Measurements from ENCODE around the gene AURKA.

The AURKA gene

DNA sequence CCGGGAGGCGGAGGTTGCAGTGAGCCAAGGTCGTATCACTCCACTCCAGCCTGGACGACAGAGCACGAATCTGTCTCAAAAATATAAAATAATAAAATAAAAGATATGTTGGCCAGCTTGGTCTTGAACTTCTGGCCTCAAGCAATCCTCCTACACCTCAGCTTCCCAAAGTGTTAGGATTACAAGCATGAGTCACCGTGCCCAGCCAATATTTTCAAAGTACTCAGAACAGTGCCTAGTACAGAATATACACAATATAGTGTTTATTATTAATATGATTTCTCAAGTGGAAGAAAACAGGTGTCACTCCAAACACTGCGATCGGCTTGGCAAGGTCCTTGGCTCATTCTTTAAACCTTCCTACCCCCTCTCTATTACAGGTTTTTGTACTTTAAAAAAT, 30.1 kb downstream of the AURKA start:
- H3K4me2 ChIP-seq (ENCODE audit: low read depth, low read length, poor library complexity, severe bottlenecking): no peak overlapping the region
- H3K9me3 ChIP-seq (ENCODE audit: insufficient read depth, low read length): no peaks in the 10 kb centered on the region
- no peak overlapping the region for H2AFZ ChIP-seq (ENCODE audit: low read depth, low read length, severe bottlenecking)
- H4K20me1 ChIP-seq (ENCODE audit: low read depth, low read length): no peaks in the 10 kb centered on the region
- no peaks in the 10 kb centered on the region for H3K27me3 ChIP-seq (ENCODE audit: low read length)
- H3K4me3 ChIP-seq (ENCODE audit: insufficient read depth, low read length, poor library complexity, severe bottlenecking): no peak overlapping the region
- H3K79me2 ChIP-seq (ENCODE audit: insufficient read depth, low read length): no peaks in the 10 kb centered on the region
- H3K27ac ChIP-seq (ENCODE audit: low read depth, low read length): no peak overlapping the region
- no peaks in the 10 kb centered on the region for H3K36me3 ChIP-seq (ENCODE audit: low read length)
- no peaks in the 10 kb centered on the region for H3F3A ChIP-seq (ENCODE audit: insufficient read depth)
- H3K9ac ChIP-seq (ENCODE audit: low read length): no peak overlapping the region
- no peaks in the 10 kb centered on the region for H3K9me2 ChIP-seq (replicated peaks; ENCODE audit: insufficient read depth, low read length)
- TF ChIP-seq CTCF (IDR thresholded peaks at IDR 0.05; ENCODE audit: insufficient read depth, low read length, poor library complexity, severe bottlenecking): no peak

DNA sequence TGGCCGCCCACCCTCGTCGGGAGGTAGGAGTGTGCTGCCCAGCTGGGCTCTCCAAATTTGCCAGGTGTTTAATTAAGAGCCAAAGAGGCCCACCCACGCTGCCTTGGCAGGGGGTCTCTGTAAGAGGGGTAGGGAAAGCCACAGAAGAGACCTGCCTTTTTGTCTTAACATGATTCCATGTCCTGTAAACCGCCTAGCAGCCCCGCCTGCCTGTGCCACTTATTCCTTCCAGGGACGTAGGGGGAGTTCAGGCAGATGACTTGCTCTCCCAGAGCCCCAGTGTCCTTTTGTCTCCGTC, 31.2 kb downstream of the AURKA start:
- no peaks in the 10 kb centered on the region for H3K9me2 ChIP-seq (replicated peaks; ENCODE audit: insufficient read depth, low read length)
- no peak overlapping the region for H3K27ac ChIP-seq (ENCODE audit: low read depth, low read length)
- H3K4me2 ChIP-seq (ENCODE audit: low read depth, low read length, poor library complexity, severe bottlenecking): no peak overlapping the region
- H3F3A ChIP-seq (ENCODE audit: insufficient read depth): no peaks in the 10 kb centered on the region
- H2AFZ ChIP-seq (ENCODE audit: low read depth, low read length, severe bottlenecking): no peak overlapping the region
- H3K9ac ChIP-seq (ENCODE audit: low read length): no peak overlapping the region
- no peaks in the 10 kb centered on the region for H3K36me3 ChIP-seq (ENCODE audit: low read length)
- H3K79me2 ChIP-seq (ENCODE audit: insufficient read depth, low read length): no peaks in the 10 kb centered on the region
- no peak overlapping the region for H3K4me3 ChIP-seq (ENCODE audit: insufficient read depth, low read length, poor library complexity, severe bottlenecking)
- H3K27me3 ChIP-seq (ENCODE audit: low read length): no peaks in the 10 kb centered on the region
- no peaks in the 10 kb centered on the region for H3K9me3 ChIP-seq (ENCODE audit: insufficient read depth, low read length)
- no peak for TF ChIP-seq EZH2phosphoT487 (conservative IDR thresholded peaks at IDR 0.05; ENCODE audit: low read length)
- no peak for TF ChIP-seq CTCF (IDR thresholded peaks at IDR 0.05; ENCODE audit: insufficient read depth, low read length, poor library complexity, severe bottlenecking)
- H4K20me1 ChIP-seq (ENCODE audit: low read depth, low read length): no peaks in the 10 kb centered on the region

DNA sequence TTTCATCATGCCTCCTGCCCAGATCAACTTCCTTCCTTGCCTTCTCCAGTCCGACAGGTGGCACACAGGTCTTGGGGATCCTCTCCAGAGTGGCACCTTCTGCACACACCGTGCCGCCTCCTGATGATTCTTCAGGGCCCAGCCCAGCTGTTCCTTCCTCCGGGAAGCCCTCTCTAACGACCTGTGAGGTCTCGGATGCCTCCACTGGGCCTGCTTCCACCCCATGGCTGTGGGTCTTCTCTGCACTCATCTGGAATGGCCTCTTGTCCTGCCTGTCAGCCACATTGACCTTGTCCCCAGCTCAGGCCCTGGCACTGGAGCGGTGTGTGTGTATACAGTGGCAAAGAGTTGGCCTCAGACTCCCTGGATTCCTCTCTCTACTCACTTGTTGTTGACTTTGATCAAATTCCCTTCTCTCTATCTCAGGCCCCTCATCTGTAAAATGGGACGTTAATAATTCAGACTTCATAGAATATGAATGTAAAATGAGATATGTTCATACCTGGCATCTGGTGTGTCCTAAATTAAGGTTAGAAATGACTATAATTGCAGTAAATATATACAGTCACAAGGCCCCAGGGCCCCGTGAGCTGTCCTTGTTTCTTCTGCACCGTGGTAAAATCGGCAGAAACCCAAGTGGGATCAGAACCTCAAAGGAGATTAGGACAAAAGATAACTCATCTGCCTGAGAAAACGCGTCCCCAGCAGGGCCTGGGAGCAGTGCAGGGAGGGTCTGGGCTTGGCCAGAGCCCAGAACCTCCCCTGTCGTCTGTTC, 31.7 kb downstream of the AURKA start:
- no peak overlapping the region for H3K9ac ChIP-seq (ENCODE audit: low read length)
- no peak for TF ChIP-seq EZH2phosphoT487 (conservative IDR thresholded peaks at IDR 0.05; ENCODE audit: low read length)
- TF ChIP-seq CTCF (IDR thresholded peaks at IDR 0.05; ENCODE audit: insufficient read depth, low read length, poor library complexity, severe bottlenecking): no peak
- H3K4me3 ChIP-seq (ENCODE audit: insufficient read depth, low read length, poor library complexity, severe bottlenecking): no peak overlapping the region
- H3K36me3 ChIP-seq (ENCODE audit: low read length): no peaks in the 10 kb centered on the region
- no peak overlapping the region for H3K27ac ChIP-seq (ENCODE audit: low read depth, low read length)
- no peaks in the 10 kb centered on the region for H4K20me1 ChIP-seq (ENCODE audit: low read depth, low read length)
- H3K27me3 ChIP-seq (ENCODE audit: low read length): no peaks in the 10 kb centered on the region
- H3K9me2 ChIP-seq (replicated peaks; ENCODE audit: insufficient read depth, low read length): no peaks in the 10 kb centered on the region
- no peaks in the 10 kb centered on the region for H3K79me2 ChIP-seq (ENCODE audit: insufficient read depth, low read length)
- H3K4me2 ChIP-seq (ENCODE audit: low read depth, low read length, poor library complexity, severe bottlenecking): no peak overlapping the region
- H3K9me3 ChIP-seq (ENCODE audit: insufficient read depth, low read length): no peaks in the 10 kb centered on the region
- H3F3A ChIP-seq (ENCODE audit: insufficient read depth): no peaks in the 10 kb centered on the region
- no peak overlapping the region for H2AFZ ChIP-seq (ENCODE audit: low read depth, low read length, severe bottlenecking)

Measured in SU-DHL-6 (cell line).